ENCODE results near the gene C4orf50.
"Not testable (repeated sequence)": the region's sequence is repeated elsewhere in the genome, so short reads cannot be mapped to it uniquely, and the experiment has no call there.

C4orf50 gene

DNA sequence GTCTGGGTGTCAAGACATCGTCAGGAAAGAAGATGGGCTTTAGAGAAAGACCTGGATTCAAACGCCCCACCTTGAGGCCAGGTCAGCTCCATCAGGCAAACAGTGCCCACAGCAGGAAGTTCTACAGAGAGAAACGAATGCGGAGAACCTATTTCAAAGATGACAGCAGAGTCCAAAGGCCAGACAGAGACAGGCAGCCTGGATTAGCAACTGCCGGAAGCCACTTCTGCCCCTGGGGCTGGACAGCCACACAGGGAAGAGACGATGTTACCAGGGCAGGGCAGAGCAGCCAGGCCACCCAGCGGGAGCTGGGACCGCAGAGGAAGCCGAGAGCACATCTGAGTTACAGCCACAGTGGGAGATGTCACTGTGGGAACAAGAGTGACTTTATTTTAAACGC, 1.2 kb downstream of the C4orf50 start:
- no peak for DNase-seq (ENCODE audit: low read depth in 2 of 2)

GRCh38 chr4:6013564-6013963, 4.7 kb downstream of the C4orf50 start:
- no peak for DNase-seq (ENCODE audit: low read depth in 2 of 2)

GRCh38 chr4:6012200-6012599, 6.0 kb downstream of the C4orf50 start:
- DNase-seq (ENCODE audit: low read depth in 2 of 2) = no peak

- no peak for DNase-seq (ENCODE audit: low read depth in 2 of 2)
Measured at GRCh38 chr4:6011686-6012085, 6.5 kb downstream of the C4orf50 start.

- DNase-seq (ENCODE audit: low read depth in 2 of 2) = no peak
Measured at GRCh38 chr4:6011271-6011671, 7.0 kb downstream of the C4orf50 start.

GRCh38 chr4:6010789-6011188, 7.4 kb downstream of the C4orf50 start:
- DNase-seq (ENCODE audit: low read depth in 2 of 2) = no peak

GRCh38 chr4:6009452-6009851, 8.8 kb downstream of the C4orf50 start:
- no peak for DNase-seq (ENCODE audit: low read depth in 2 of 2)

- no peak for DNase-seq (ENCODE audit: low read depth in 2 of 2)
Measured at GRCh38 chr4:6008766-6009385, 9.4 kb downstream of the C4orf50 start.

DNA sequence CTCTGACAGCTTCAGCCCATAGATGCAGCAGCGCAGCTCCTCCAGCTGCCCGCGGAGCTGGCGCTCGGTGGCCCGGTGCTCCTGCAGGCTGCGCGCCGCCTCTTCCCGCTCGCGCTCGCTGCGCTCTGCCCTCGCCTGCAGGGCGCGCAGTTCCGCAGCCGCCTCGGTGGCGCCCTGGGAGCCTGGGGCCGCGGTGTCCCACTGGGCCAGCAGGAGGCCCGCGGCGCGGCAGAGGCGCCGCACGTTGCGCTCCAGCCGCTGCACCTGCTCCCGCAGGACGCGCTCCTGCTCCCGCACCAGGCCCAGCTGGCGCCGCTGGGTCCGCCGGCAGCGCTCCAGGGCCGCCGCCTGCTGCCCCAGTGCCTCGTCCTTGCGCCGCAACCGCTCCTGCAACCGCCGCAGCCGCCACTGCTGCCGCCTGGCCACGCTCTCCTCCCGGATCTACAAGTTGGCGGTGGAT, 10.1 kb downstream of the C4orf50 start:
- no peak for DNase-seq (ENCODE audit: low read depth in 2 of 2)

DNA sequence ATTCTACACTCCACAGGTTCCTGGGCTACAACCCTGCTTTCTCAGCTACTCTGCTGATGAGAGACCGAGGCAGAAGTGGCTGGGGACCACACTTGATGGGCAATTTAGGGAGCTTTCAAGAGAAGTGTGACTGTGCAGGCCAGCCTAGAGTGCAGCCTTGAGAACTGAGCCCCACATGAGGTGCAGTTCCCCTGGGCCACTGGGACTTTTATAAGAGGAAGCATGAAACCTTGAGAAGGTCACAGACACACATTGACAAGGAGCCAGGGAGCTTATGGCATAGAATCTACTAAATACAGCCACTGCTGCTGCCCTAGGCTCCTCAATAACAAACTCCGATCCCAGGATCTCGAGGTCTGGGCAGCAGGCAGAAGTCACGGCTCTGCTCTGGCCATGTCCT, 13.1 kb downstream of the C4orf50 start:
- no peak for DNase-seq (ENCODE audit: low read depth in 2 of 2)

GRCh38 chr4:6003485-6003884, 14.7 kb downstream of the C4orf50 start:
- DNase-seq (ENCODE audit: low read depth in 2 of 2) = not testable (repeated sequence)

GRCh38 chr4:6002926-6003325, 15.3 kb downstream of the C4orf50 start:
- DNase-seq (ENCODE audit: low read depth in 2 of 2) = no peak

DNA sequence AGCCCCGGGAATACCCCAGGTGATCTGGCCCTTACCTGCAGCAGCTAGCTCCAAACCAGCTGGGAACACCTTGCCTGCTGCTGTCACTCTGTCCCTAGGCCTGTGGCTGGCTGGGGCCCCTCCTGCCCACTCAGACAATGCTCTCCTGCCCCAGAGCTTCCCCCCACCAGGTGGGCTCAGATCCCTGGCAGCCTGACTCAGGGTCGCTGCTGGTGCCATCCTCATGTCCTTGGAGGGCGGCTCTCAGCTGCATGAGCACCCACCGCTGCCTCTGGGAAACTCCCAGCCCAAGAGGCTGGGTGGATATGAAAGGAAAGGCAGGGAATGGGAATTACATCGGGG, 15.8 kb downstream of the C4orf50 start:
- DNase-seq (ENCODE audit: low read depth in 2 of 2) = no peak

DNA sequence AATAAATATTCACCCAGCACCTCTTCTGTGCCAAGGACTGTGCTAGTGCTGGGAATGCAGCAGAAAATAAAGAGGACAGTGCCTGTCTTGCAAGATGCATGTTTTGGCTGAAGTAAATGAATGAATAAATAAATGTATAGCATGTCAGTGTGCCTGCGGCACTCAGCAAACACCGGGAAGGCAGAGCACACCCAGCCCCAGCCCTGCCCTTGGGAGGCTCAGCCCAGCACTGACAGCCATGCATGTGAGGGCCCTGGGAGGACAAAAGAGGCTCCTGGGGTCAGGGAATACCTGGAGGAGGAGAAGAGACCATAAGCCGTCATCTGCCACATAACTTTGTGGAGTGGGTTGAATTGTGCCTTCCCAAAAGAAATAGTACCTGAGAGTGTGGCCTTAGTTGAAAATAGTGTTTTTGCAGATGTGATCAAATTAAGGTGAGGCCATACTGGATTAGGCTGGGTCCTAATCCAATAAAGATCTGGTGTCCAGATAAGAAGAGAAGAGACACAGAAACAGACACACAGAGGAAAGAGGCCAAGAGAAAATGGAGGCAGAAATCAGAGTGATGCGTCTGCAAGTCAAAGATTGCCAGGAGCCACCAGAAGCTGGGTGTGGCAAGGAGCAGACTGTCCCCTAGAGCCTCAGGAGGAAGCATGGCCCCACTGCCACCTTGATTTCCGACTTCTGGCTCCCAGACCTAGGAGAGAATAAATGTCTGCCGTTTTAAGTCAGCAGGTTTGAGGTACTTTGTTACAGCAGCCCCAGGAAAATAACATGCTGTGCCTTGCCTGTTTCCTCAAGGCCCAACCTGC, 16.3 kb downstream of the C4orf50 start:
- no peak for DNase-seq (ENCODE audit: low read depth in 2 of 2)

DNA sequence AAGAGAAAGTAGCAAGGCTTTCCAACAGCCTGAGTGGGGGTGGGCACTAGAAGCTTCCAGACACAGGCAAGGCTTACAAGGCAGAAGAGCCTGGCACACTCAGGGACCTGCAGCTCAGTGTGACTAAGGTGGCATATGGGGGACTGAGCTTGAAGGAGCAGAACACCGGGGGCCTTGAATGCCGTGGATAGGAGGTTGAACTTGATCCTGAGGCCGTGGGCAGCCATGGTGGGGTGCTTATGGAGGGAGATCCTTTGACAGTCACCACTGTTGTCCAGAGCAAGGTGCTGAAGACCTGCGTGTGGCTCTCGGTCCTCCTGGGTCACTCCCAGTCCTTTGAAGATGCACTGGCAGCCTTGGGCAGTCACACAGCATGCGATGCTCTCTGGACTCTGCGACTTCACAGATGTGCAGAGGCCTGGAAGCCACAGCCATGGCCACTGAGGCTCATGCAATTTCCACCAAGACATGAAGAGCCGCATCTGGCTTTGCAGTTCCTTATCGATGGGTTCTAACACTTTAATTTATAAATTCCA, 18.3 kb downstream of the C4orf50 start:
- no peak for DNase-seq (ENCODE audit: low read depth in 2 of 2)

DNA sequence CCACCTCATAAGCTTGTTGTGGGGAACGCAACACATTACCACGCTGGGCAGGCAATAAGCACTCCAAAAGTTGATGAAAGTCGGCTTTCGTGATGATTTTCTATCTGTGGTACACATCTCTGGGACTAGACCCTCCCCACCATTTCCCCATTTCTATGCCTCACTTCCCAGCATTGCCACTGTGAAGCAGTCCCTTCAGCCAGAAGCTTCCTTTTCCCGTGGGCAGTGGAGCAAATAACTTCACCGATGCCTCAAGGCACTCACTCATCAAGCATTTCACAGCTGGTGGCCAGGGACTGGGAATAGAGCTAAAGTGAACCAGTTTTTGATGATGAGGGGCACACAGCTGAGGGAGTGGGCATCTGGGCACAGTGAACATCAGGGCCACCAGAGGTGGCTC, 18.9 kb downstream of the C4orf50 start:
- no peak for DNase-seq (ENCODE audit: low read depth in 2 of 2)

- peak; percentile 6 to 7 for DNase-seq (ENCODE audit: low read depth in 2 of 2)
Measured at GRCh38 chr4:5998333-5998936, 19.8 kb downstream of the C4orf50 start.

DNA sequence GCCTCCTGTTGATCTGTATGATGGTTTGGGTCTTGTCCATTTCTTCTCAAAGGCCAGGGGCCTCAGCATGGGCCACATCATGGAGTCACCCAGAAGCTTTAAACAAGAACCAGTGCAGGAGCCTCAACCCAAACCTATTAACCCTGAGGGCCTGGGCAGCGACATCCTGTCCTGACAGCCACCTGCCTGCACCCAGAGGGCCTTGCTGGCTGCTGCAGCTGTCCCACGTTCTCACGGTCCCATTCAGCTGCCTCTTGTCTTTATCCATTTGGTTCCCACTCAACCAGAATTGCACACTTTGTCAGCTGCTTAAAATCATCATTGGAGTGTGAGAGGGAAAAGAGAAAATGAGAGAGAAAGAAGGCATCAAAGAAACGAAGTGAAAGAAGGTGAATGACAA, 21.6 kb downstream of the C4orf50 start:
- DNase-seq (ENCODE audit: low read depth in 2 of 2) = no peak

DNA sequence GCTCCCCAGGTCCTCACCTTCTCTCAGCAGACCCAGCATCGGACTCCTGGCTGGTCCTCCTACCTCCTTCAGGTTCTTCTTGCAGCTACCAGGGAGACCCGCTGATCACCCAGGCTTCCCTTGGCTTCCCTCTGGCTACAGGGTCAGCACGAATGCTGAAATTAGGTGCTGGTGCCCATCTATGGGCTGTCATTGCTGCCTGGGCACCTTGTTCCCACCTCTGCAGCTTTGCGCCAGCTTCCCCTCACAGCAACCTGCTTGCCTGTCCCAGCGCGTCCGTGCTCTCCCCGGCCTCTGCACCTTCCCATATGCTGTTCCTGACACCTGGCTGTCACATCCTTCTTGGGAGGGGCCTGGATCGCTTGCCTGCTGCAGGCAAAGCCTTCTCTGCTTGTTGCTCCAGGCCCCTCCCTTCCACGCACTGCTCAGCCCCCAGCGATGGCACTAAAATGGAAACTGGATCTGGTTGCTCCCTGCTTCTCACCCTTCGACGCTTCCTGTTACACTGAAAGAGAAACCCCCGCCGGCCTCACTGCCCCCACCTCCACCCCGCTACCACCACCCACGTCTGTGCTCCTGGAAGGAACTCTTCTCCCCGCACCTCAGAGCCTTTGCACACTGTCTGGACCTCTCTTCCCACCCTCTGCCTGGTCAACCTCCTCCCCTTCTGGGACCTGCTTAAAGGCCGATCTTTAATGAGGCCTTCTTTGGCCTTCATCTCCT, 22.2 kb downstream of the C4orf50 start:
- no peak for DNase-seq (ENCODE audit: low read depth in 2 of 2)

- DNase-seq (ENCODE audit: low read depth in 2 of 2) = no peak
Measured at GRCh38 chr4:5993876-5994811, 24.1 kb downstream of the C4orf50 start.

- not testable (repeated sequence) for DNase-seq (ENCODE audit: low read depth in 2 of 2)
Measured at GRCh38 chr4:5993346-5993745, 24.9 kb downstream of the C4orf50 start.
